ENCODE measurements around the gene SUCLG2. TPM values are rescaled to one million over a fixed set of nuclear protein-coding genes. Genes with fewer than 3 reads are reported as not detected.

The SUCLG2 gene
- total and polyA plus RNA-seq, 2 of the 4 experiments (the other 2 are of a cell fraction): 26.8 to 34.6 TPM

DNA sequence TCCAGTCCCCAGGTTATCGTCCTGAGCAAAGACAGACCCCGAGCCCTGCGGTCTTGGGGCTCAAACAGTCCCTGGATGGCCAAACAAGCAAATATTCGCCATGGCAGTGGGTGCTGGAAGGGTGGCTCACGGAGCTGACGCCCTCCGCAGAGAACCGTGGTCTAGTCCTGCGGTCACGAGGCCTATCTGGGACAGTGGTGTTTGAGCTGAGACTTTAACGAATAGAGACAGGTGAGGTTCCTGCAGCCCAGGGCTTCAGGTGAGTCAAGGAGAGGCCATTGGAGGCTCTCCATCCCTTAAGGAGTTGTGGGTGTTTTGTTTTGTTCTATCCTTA is 399 bp upstream of the SUCLG2 start:
- 30% methylated on average over 4 of the region's 11 CpGs; no CpG with 5 or more reads in 1 of the 2 experiments for WGBS, 2 experiments (ENCODE audit: extremely low coverage in 2 of 2, insufficient read length in 1 of 2)
- Histone ChIP-seq H3K79me1 (ENCODE audit: low read depth in 1 of 2, low read length in 2 of 2) (peaks cover 3 to 24% of the 10 kb centered on the region in 2 experiments), H3K4me2 (ENCODE audit: low read depth, low read length) (peak overlapping the region; percentile 95), H4K8ac (ENCODE audit: low read depth in 2 of 2, low read length in 2 of 2) (peak overlapping the region; percentile 97 to 98), H2BK5ac (ENCODE audit: low read depth, low read length, poor library complexity, severe bottlenecking) (peak overlapping the region; percentile 89), H4K91ac (ENCODE audit: insufficient read depth, low read depth, low read length) (peak overlapping the region; percentile 94), H4K20me1 (ENCODE audit: insufficient read depth, low read length) (no peaks in the 10 kb centered on the region; the same call in 1 of the 2 replicates), H3K9me3 (ENCODE audit: control insufficient read depth, insufficient read depth, low read length) (no peaks in the 10 kb centered on the region), H3K9ac (ENCODE audit: low read depth, low read length) (peak overlapping the region; percentile 86), H2AK9ac (replicated peaks; ENCODE audit: low read depth, low read length, poor library complexity) (peak overlapping the region; percentile 91), H4K5ac (ENCODE audit: low read depth, low read length) (peak overlapping the region; percentile 99), H3K4me1 (ENCODE audit: control insufficient read depth, insufficient read depth, low read length) (peaks cover 4% of the 10 kb centered on the region), H2BK20ac (ENCODE audit: low read depth, low read length) (peak overlapping the region; percentile 76; the same call in 1 of the 2 replicates), H3K27ac (ENCODE audit: insufficient read depth, low read length) (peak overlapping the region; percentile 91), H2AK5ac (ENCODE audit: low read depth, low read length) (peak overlapping the region; percentile 96), H3K14ac (replicated peaks; ENCODE audit: low read depth, low read length) (peak overlapping the region; percentile 93), H3K27me3 (ENCODE audit: control insufficient read depth, insufficient read depth, low read length) (no peaks in the 10 kb centered on the region), H2AFZ (replicated peaks; ENCODE audit: low read length, poor library complexity) (peak overlapping the region; percentile 96), H3K36me3 (ENCODE audit: control insufficient read depth, insufficient read depth, low read length) (no peaks in the 10 kb centered on the region), H2BK120ac (ENCODE audit: low read depth, low read length) (peak overlapping the region; percentile 83), H2BK15ac (ENCODE audit: low read depth, low read length) (peak overlapping the region; percentile 66; the same call in 2 of the 3 replicates), H3K4me3 (ENCODE audit: insufficient read depth, low read depth, low read length) (peak overlapping the region; percentile 81), H3K4ac (ENCODE audit: low read depth, low read length) (peak overlapping the region; percentile 98), H3K18ac (ENCODE audit: low read depth, low read length) (peak overlapping the region; percentile 96), H3K56ac (ENCODE audit: extremely low read depth, insufficient read depth, low read length) (peak overlapping the region; percentile 70), H3K9me1 (ENCODE audit: insufficient read depth, low read length) (0 out of 2 replicates have a peak, but pooled peaks cover 5% of the 10 kb centered on the region), H3K23ac (ENCODE audit: low read depth, low read length) (peak overlapping the region; percentile 91)
- in situ Hi-C loops (cut with MboI; ENCODE audit: low sequenced_read_pairs) (no loop called here), intact Hi-C loops (cut with micrococcal nuclease) (loop anchor here (1.0 to 5.0 kb wide), 3 partner anchors 128 to 658 kb away; partner anchors contain the start of gene KBTBD8), dilution Hi-C loops (cut with HindIII; ENCODE audit: low sequenced_read_pairs, unreplicated experiment) (no loop called here)
- no peak for ATAC-seq (ENCODE audit: low read depth)
- TF ChIP-seq MAZ (IDR thresholded peaks at IDR 0.05; ENCODE audit: borderline replicate concordance, low read depth, low read length): no peak
- TF ChIP-seq, protein P1, sequence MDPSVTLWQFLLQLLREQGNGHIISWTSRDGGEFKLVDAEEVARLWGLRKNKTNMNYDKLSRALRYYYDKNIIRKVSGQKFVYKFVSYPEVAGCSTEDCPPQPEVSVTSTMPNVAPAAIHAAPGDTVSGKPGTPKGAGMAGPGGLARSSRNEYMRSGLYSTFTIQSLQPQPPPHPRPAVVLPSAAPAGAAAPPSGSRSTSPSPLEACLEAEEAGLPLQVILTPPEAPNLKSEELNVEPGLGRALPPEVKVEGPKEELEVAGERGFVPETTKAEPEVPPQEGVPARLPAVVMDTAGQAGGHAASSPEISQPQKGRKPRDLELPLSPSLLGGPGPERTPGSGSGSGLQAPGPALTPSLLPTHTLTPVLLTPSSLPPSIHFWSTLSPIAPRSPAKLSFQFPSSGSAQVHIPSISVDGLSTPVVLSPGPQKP (IDR thresholded peaks at IDR 0.05; ENCODE audit: borderline replicate concordance, low read depth, low read length): no peak
- TF ChIP-seq MAFK (IDR thresholded peaks at IDR 0.05; ENCODE audit: low read depth, low read length): no peak
- TF ChIP-seq CEBPB (IDR thresholded peaks at IDR 0.05; ENCODE audit: low read depth, low read length): no peak
- no peak for TF ChIP-seq RFX5 (IDR thresholded peaks at IDR 0.05; ENCODE audit: low read depth, low read length)
- no peak for TF ChIP-seq CHD1 (IDR thresholded peaks at IDR 0.05; ENCODE audit: low read depth, low read length)
- TF ChIP-seq SMC3 (IDR thresholded peaks at IDR 0.05; ENCODE audit: low read depth, low read length): no peak
- no peak for DNase-seq
- ChIA-PET CTCF (interaction anchor here (0.9 kb wide), 1 partner anchor 48 kb away, joined by 4 read pairs; no protein-coding TSS in a partner anchor), POLR2A (ENCODE audit: unreplicated experiment) (no interaction called here)
- no TSS peak for BruUV-seq (replicated peaks)

All from IMR-90 (cell line).